HCT116 (cell line): ENCODE measurements around the gene TTLL9. TPM values are rescaled to one million over a fixed set of nuclear protein-coding genes. Genes with fewer than 3 reads are reported as not detected.
A peak's percentile ranks its signal among the peaks of the same experiment; 100 is the strongest.

Experiments
- ATAC-seq: fragments of 200-7000 bp; cut with Tn5 transposase; 2 replicates; pipeline ENCODE4 v1.9.1; 2020; ENCODE audit warnings: mild to moderate bottlenecking, moderate library complexity
- BruUV-seq: library from RNA; stranded (reverse); fragments of 400-500 nt; replicated peaks from 2 replicates; lab custom pipeline; 2021; lab: Mats Ljungman, UMichigan
- CTCF ChIA-PET: fragments of 300-600 bp; sonication (Branson Sonifier 250); formaldehyde crosslinking; loops from one replicate; lab custom pipeline; 2021; ENCODE audit warnings: antibody characterized with exemption; lab: Charles Lee
- POLR2A ChIA-PET: fragments of 300-600, 350-600 bp; sonication (Branson Sonifier 250); formaldehyde crosslinking; loops from one replicate; lab custom pipeline; 2021; ENCODE audit warnings: antibody characterized with exemption; lab: Charles Lee
- RAD21 ChIA-PET, 2 experiments: fragments of 300-600 bp; sonication (Branson Sonifier 250); formaldehyde crosslinking; loops; one replicate each; lab custom pipeline; 2023; ENCODE audit warnings: low total read pairs in 2 of 2; ENCODE audit not compliant: uncharacterized antibody in 2 of 2, unreplicated experiment in 2 of 2, low non-redundant PET in 1 of 2; lab: Charles Lee
- DNase-seq: peaks from one replicate; pipeline ENCODE4 v3.0.0-alpha.2; 2010; ENCODE audit warnings: low read depth, low spot score
- H2AFZ ChIP-seq: fragments of 200-600 bp; shearing (Covaris generic), sonication (generic); 2 replicates; pipeline ENCODE4 v1.6.1; 2017; ENCODE audit warnings: low read depth, mixed run types, mixed read lengths, antibody characterized with exemption, low read length; ENCODE audit not compliant: poor library complexity, severe bottlenecking
- H3K27ac ChIP-seq: 2 replicates; pipeline ENCODE4 v1.5.1; 2012; ENCODE audit warnings: low read depth, low read length
- H3K27me3 ChIP-seq: fragments of 200-600 bp; sonication (generic); 2 replicates; pipeline ENCODE4 v1.6.1; 2016; ENCODE audit warnings: mixed run types, low read length, mixed read lengths; ENCODE audit not compliant: insufficient read depth
- H3K36me3 ChIP-seq, 2 experiments: fragments of 200-500 bp in 1 of 2; fragments of 200-600 bp in 1 of 2; sonication (Bioruptor generic) in 1 of 2; sonication (generic) in 1 of 2; 2 replicates each; pipeline versions ENCODE4 v1.5.1 to v1.6.1; 2014 to 2016; ENCODE audit warnings: low read length in 2 of 2, inconsistent platforms in 1 of 2, mixed read lengths in 1 of 2, mixed run types in 1 of 2; ENCODE audit not compliant: insufficient read depth in 2 of 2, control insufficient read depth in 1 of 2
- H3K4me1 ChIP-seq, 2 experiments: fragments of 200-600 bp in 1 of 2; sonication (generic) in 1 of 2; 2 replicates each; pipeline versions ENCODE4 v1.5.1 to v1.6.1; 2012 to 2017; ENCODE audit warnings: low read length in 2 of 2, inconsistent platforms in 1 of 2, mild to moderate bottlenecking in 1 of 2, mixed read lengths in 1 of 2, mixed run types in 1 of 2, moderate library complexity in 1 of 2; ENCODE audit not compliant: insufficient read depth in 2 of 2, control insufficient read depth in 1 of 2
- H3K4me2 ChIP-seq: fragments of 200-600 bp; sonication (generic); 2 replicates; pipeline ENCODE4 v1.6.1; 2017; ENCODE audit warnings: mixed run types, low read length, mixed read lengths
- H3K4me3 ChIP-seq, 2 experiments: fragments of 200-600 bp in 1 of 2; sonication (generic) in 1 of 2; replicated peaks in 1 of 2; 2 replicates each; pipeline ENCODE4 v1.5.1; 2011 to 2016; ENCODE audit warnings: low read length in 2 of 2, control low read depth in 1 of 2, low read depth in 1 of 2, mild to moderate bottlenecking in 1 of 2, mixed read lengths in 1 of 2, mixed run types in 1 of 2
- H3K79me2 ChIP-seq: fragments of 200-600 bp; sonication (generic); 2 replicates; pipeline ENCODE4 v1.6.1; 2017; ENCODE audit warnings: mild to moderate bottlenecking, mixed run types, low read length, moderate library complexity, mixed read lengths; ENCODE audit not compliant: insufficient read depth
- H3K9ac ChIP-seq: fragments of 200-600 bp; sonication (generic); 2 replicates; pipeline ENCODE4 v1.6.1; 2016; ENCODE audit warnings: low read length, mixed read lengths
- H3K9me2 ChIP-seq: fragments of 200-600 bp; sonication (generic), shearing (Covaris generic); 2 replicates; pipeline ENCODE4 v1.6.1; 2017; ENCODE audit warnings: mixed run types, mild to moderate bottlenecking, moderate library complexity; ENCODE audit not compliant: insufficient read depth
- H3K9me3 ChIP-seq, 2 experiments: fragments of 200-500 bp in 1 of 2; fragments of 200-600 bp in 1 of 2; sonication (Bioruptor generic) in 1 of 2; sonication (generic) in 1 of 2; 2 replicates each; pipeline ENCODE4 v1.6.1; 2014 to 2017; ENCODE audit warnings: low read length in 2 of 2, mixed read lengths in 2 of 2, inconsistent platforms in 1 of 2, low read depth in 1 of 2, mild to moderate bottlenecking in 1 of 2, mixed run types in 1 of 2, moderate library complexity in 1 of 2; ENCODE audit not compliant: control insufficient read depth in 1 of 2, insufficient read depth in 1 of 2
- H4K20me1 ChIP-seq: fragments of 200-600 bp; sonication (generic), shearing (Covaris generic); 2 replicates; pipeline ENCODE4 v1.6.1; 2017; ENCODE audit warnings: mixed run types, mild to moderate bottlenecking, moderate library complexity; ENCODE audit not compliant: insufficient read depth
- CBX3 ChIP-seq: IDR thresholded peaks from 2 replicates; pipeline ENCODE4 v1.6.1; 2012; ENCODE audit warnings: low read depth
- CEBPB ChIP-seq: IDR thresholded peaks from 2 replicates; pipeline ENCODE4 v1.6.1; 2012; ENCODE audit warnings: low read depth
- CTCF ChIP-seq, 3 experiments: fragments of 200-600 bp in 1 of 3; sonication (generic) in 1 of 3; IDR thresholded peaks in 2 of 3; conservative IDR thresholded peaks in 1 of 3; 2 replicates each; pipeline ENCODE4 v1.5.1; 2012 to 2017; ENCODE audit warnings: low read depth in 2 of 3, low read length in 2 of 3, antibody characterized with exemption in 1 of 3, borderline replicate concordance in 1 of 3, control low read depth in 1 of 3, mild to moderate bottlenecking in 1 of 3, mixed read lengths in 1 of 3, mixed run types in 1 of 3, moderate library complexity in 1 of 3; ENCODE audit not compliant: insufficient read depth in 1 of 3
- EGR1 ChIP-seq: IDR thresholded peaks from 2 replicates; pipeline ENCODE4 v1.6.1; 2012; ENCODE audit warnings: low read depth
- ELF1 ChIP-seq: IDR thresholded peaks from 2 replicates; pipeline ENCODE4 v1.6.1; 2012; ENCODE audit warnings: low read depth, borderline replicate concordance
- EZH2phosphoT487 ChIP-seq: fragments of 200-600 bp; IDR thresholded peaks from 2 replicates; pipeline ENCODE4 v1.6.1; 2018; ENCODE audit warnings: antibody characterized with exemption, borderline replicate concordance
- MAX ChIP-seq: IDR thresholded peaks from 2 replicates; pipeline ENCODE4 v1.6.1; 2012
- REST ChIP-seq: IDR thresholded peaks from 2 replicates; pipeline ENCODE4 v1.6.1; 2012; ENCODE audit warnings: low read depth
- SRF ChIP-seq: IDR thresholded peaks from 2 replicates; pipeline ENCODE4 v1.6.1; 2012; ENCODE audit warnings: low read depth
- YY1 ChIP-seq: IDR thresholded peaks from 2 replicates; pipeline ENCODE4 v1.6.1; 2011; ENCODE audit warnings: low read length, low read depth, moderate library complexity, mild to moderate bottlenecking; ENCODE audit not compliant: insufficient replicate concordance; ENCODE audit errors: extremely low read depth
- intact Hi-C: fragments of 100-400 bp; cut with micrococcal nuclease; formaldehyde crosslinking; loops from 2 replicates; pipeline ENCODE4 v1.10.0; 2022
- total RNA-seq: library from RNA; stranded (reverse); gene quantifications from one replicate; pipeline ENCODE4 v1.2.1, GENCODE V29; 2021; ENCODE audit not compliant: unreplicated experiment

TTLL9 gene
- total RNA-seq, 1 experiment from 2014 or later, result not detected

- DNase-seq (no peak), ATAC-seq (no peak)
- Histone ChIP-seq H3K9me2 (no peaks in the 10 kb centered on the region), H3K79me2 (no peaks in the 10 kb centered on the region), H3K27me3 (no peaks in the 10 kb centered on the region), H3K36me3 (no peaks in the 10 kb centered on the region), H3K27ac (no peak overlapping the region; the same call in 1 of the 2 replicates), H4K20me1 (no peaks in the 10 kb centered on the region), H3K4me1 (peaks cover 16 to 38% of the 10 kb centered on the region in 2 experiments), H3K9me3 (no peaks in the 10 kb centered on the region), H3K9ac (no peak overlapping the region), H3K4me3 (no peak overlapping the region), H3K4me2 (peak overlapping the region; percentile 27), H2AFZ (no peak overlapping the region)
- ChIA-PET CTCF (interaction anchor here (2.3 kb wide), 1 partner anchor 10 kb away, joined by 11 read pairs; no protein-coding TSS in a partner anchor), RAD21 (no interaction called here), POLR2A (no interaction called here)
- TF ChIP-seq EGR1, result no peak
- TF ChIP-seq SRF, result no peak
- no peak for TF ChIP-seq CEBPB
- no peak for TF ChIP-seq REST
- no peak for TF ChIP-seq CTCF (IDR thresholded peaks at IDR 0.05 in 2 of 3, conservative IDR thresholded peaks at IDR 0.05 in 1 of 3; ENCODE audit: borderline replicate concordance in 1 of 3, insufficient read depth in 1 of 3, low read depth in 2 of 3, low read length in 2 of 3)
- no peak for TF ChIP-seq CBX3
- no peak for TF ChIP-seq EZH2phosphoT487
- TF ChIP-seq YY1, result no peak
- no peak for TF ChIP-seq ELF1
- TF ChIP-seq MAX, result no peak
- intact Hi-C loops, result no loop called here
- no TSS peak for BruUV-seq
These were observed 27.8 kb upstream of the TTLL9 start for GRCh38 chr20:31842471-31843157.
